Eye (tissue), 1 donor: Measurements from ENCODE around the gene RGS10.
A peak's percentile ranks its signal among the peaks of the same experiment; 100 is the strongest.
"Not testable (repeated sequence)": the region's sequence is repeated elsewhere in the genome, so short reads cannot be mapped to it uniquely, and the experiment has no call there.

Source experiments
- DNase-seq: peaks from one replicate; pipeline ENCODE4 v3.0.0-alpha.2; 2015

Gene RGS10

DNA sequence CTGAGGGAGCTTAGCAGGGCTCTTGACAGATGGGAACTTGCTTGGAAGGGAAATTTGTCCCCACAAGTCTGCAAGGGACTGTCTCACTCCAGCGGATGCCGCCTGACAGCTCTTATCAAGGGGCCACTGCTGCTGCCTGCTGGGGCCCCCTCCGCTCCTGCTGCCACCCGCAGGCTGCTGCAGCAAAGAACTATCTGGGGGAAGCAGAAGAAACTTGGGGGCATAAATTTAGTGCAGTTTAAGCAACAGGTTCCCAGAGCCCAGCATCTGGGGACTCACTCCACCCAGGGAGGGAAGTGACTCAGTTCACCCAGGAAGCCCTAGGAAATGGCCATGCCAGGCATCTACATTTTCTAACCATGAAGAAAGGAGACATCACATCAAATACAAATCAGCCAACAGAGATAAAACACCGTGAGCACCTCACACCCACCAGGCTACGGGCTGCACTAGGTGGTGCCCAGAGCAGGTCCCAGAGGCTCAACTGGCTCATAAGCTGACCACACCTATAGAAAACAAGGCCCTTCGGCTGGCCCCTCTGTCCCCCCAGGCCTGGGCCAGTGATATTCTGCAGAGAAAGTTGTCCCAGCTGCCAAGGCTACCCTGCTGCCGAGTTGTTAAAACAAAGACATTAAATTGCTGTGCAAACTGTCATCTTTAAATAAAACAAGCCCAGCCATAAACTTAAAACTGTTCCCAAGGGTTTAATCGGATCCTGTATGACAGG, 3.7 kb downstream of the RGS10 start:
- no peak for DNase-seq

DNA sequence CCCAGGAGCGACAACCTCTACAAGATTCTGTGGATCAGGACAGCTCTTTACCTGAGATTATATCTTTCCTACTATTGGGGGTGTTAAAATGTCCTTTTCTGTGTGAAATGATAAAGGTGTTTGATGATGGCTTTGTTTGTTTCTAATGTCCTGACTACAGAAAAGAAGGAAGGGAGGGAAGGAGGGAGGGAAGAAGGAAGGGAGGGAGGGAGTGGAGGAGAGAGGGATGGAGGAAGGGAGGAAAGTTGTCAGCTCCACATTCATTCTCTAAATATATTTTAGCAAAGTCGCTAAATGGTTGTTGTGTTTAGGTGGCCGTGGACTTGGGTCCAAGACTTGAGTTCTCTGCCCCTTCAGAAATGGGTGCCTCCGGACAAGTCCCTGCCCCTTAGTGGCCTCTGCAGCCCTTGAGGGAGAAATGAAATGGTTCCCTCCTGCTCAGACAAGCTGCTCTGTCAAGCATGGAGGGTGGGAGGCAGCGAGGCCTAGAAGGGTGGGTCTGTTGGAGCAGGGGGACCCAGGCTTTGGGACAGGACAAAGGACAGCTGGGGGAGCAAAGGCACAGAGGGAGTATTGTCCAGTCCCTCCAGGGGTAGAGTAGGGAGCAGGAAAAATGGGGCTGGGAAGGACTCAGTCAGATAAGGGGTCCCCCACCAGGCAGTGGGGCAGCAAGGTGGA, 4.4 kb downstream of the RGS10 start:
- no peak for DNase-seq

DNA sequence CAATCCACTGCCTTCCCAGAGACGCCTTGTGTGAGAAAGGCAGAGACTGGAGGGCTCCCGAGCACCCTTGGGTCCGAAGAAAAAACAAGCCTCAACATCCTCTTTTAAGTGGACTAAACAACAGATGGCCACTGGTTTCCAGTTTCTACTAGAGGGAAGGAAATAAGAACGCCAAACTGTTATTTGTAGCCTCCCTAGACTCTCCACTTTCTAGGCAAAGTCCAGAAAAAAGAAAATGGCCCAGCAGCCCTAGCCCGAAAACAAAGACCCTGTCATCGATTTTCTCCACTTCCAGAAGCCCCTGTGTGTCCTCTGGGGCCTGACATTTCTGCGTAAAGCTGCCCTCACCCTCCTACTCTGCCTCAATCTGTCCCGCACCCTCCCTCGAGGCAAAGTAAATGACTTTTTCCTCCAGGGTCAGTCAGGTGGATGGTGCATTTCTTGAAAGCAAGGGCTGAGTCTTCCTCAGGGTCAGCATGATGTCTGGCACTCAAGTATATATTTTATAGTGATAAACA, 6.0 kb downstream of the RGS10 start:
- DNase-seq: peak; percentile 63

DNA sequence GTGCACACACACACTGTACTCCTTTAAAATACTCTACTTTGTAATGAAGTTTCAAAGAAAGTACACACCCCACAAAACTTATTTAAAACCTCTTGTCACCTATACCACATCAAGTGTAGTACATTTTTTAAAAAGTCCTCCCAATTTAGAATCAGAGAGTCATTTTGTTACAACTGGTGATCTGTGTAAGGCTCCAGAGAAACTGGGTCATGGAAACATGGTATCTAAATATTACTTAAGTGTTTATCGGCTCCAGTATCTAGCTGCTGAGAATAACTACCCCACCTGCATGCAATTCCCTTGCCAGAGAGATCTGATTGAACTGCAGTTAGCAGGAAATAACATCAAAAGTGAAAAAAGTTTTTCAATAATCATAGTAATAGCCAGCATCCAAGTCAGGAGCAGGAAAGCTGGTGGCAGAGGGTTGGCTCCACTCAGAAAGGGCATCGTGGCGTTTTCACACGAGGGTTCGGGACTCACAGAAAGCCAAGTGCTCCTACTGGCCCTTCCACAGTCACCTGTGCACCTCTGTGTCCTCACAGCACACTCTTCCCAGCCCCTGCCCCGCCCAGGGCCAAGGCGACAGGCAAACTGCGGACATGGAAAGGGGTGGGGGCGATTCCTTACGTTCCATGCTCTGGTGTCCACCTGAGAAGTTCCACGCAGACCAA, 6.5 kb downstream of the RGS10 start:
- no peak for DNase-seq

DNA sequence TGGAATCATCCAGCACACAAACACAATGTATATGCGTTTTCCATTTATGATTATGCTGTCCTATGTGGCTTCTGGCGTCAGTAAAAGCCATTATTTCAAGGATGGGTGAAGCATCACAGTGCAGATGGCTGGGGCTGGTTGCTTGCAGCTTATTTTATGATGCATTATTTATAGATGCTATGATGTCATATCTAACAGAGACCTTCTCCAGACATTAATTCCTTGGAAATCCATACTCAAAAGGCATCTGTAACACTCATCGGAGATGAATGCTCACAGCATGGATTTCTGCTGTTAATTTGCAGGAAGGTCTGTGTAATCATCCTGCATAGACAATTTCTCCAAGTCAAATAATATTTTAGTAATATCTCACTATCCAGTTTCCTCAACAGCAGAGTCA, 7.2 kb downstream of the RGS10 start:
- DNase-seq: peak; percentile 65

DNA sequence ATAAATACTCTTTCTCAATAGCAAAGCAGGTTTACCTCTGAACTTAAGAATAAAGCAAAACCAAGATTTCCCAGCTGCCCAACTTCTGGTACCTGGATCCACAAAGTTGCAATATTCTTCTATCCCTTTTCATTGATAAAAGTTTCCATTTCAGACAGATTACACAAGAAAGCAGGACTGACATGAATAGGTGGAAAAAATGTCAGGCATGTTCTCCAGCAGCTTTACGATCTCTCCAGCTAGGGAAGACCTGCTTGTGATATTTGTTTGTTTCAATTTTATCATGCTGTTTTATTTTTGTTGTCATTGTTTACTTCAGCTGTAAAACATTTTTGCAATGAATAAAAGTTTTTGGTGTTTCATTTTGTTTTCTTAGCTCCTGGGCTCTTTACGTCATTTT, 9.0 kb downstream of the RGS10 start:
- DNase-seq: no peak

DNA sequence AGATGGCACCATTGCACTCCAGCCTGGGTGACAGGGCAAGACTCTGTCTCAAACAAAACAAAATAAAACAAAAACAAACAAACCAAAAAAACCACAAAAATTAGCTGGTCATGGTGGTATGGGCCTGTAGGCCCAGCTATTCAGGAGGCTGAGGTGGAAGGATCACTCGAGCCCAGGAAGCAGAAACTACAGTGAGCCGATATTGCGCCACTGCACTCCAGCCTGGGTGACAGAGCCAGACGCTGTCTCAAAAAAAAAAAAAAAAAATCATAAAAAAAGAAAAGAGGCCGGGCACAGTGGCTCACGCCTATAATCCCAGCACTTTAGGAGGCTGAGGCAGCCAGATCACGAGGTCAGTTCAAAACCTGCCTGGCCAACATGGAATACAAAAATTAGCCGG, 9.7 kb downstream of the RGS10 start:
- not testable (repeated sequence) for DNase-seq

DNA sequence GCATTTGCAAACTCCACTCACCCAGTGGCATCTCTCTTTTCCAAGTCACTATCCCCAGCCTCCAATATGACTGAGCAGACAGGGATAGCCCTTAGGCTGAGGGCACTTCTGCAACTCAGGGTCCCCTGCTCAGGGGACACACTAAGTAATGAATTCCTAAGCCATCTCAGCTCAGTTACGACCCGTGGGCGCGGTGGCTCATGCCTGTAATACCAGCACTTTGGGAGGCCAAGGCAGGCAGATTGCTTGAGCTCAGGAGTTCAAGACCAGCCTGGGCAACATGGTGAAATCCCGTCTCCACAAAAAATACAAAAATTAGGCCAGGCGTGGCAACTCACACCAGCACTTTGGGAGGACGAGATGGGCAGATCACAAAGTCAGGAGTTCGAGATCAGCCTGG, 10.3 kb downstream of the RGS10 start:
- DNase-seq: not testable (repeated sequence)

DNA sequence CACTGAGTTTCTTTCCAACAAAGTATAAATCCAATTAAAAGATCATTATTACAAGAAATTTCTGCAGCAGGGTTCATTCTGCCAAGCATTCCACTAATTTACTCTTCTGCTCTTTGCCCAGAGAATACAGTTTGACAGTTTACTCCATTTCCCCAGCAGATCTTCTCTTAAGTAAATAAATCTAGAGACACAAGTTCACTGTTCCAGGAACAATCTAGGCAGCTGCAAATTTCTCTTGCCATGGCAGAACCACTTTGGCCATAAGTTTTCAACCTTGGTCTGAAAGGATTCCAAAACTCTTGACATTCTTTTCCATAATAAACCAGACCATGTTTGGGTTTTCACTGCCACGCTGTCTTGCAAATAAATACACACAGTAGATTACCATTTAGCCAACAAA, 11.5 kb downstream of the RGS10 start:
- DNase-seq: no peak

DNA sequence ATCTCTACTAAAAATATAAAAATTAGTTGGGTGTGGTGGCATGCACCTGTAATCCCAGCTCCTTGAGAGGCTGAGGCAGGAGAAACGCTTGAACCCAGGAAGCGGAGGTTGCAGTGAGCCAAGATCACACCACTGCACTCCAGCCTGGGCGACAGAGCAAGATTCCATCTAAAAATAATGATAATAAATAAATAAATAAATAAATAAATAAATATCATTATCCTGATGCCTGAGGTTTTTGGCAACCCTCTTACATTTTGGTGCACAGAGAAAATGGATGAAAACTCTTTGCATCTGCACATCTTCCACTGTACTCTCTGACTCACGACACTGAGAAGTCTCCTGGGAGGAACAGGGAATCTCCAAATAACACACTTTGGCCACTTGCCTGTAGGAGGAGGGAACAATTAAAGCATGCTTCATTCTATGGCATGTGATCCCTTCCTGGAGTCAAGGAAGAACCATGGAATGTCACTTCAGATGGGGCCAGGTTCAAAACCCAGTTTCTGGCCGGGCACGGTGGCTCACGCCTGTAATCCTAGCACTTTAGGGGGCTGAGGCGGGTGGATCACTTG, 13.8 kb downstream of the RGS10 start:
- DNase-seq: not testable (repeated sequence)

DNA sequence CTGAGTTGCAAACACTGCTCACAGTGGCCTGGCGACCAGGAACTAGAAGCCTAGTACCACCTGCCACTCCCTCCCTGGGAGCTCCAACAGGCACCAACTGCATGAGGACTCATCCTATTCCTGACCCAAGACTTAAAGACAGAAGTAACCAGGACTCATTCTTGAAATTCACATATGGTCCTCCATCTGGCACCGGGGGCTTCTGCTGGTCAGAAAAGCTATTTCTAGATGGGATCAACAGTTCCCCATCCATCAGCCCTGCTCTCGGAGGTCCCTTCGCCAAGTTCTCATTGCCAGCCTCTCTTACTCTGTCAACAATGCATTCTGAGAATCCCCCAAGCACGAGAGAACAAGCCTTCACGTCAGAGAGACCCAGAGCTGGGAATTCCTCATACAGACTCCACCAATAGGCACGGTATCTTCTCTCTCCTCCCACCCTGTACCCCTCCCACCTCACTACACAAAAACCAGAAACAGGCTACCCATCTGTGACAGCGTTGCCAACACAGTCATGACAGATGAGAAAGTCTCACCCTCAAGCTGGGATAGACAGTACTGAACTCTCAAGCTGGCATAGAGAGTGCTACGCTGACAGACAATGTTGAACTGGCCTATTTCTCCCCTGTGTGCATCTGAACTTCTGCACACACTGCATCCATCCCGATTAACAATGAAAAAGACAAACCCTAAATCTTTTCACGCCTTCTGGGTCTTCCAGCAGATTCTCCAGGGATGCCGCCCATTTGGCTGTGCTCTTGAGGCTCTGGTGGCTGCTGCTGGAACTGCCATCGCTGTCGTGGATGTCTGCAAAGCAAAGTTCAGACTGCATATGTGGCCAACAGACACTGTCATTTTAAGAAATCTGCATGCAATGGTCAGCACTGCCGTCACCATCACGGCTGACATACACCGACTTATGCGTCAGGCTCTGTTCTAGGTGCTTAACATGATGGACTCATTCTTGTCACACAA, 15.6 kb downstream of the RGS10 start:
- peak; percentile 50 for DNase-seq

DNA sequence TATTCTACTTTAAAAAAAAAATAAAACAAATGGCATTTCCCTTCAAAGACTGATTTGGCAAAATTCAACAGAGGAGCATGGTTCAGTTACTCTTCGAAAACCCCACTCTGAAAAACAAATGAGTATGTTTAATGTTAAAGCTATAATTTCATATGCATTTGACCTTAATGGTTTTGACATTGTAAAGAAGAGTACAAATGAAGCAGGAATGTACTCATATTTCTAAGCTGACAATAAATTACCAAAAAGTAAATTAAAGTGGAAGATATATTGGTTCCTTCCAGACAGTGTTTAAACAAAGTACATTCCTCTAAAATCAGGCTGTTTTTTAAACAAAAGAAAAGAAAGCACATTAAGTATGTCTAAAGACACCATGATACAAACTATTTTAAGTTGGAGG, 16.4 kb downstream of the RGS10 start:
- DNase-seq: no peak

DNA sequence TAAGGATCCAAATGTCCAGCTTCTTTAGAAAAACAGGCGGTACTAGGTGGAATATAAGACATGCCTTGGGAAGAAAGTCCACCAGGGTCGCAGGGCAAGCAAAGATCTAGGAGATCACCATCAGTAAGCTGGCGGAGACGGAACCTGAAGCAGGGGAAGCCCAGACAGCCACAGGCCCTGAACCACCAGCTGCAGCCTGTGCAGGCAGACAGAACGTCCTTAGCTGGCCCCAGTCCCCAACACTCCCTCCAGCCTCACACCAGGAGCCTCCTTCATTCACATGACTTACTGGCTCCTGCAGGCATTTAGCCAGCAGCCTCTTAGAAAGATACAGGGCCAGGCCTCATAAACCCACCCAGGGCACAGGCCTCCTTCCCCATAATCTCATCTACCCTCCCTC, 17.4 kb downstream of the RGS10 start:
- no peak for DNase-seq

DNA sequence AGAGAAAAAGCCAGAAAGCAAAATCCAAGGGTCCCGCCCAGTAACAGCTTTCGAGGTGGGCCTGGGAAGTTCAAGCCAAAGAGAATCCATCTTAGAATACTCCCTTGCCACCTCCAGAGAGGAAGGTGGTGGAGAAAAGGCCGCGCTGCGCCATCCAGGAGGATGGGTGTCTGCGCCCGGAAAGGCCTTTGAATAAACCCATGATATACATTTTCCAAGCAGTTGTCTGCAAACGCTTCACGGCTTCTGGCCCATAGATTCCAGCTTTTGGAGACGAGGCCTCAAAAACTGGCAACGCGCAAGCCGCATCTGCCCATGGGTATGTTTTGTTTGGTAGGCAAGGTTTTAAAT, 17.8 kb downstream of the RGS10 start:
- DNase-seq: no peak

DNA sequence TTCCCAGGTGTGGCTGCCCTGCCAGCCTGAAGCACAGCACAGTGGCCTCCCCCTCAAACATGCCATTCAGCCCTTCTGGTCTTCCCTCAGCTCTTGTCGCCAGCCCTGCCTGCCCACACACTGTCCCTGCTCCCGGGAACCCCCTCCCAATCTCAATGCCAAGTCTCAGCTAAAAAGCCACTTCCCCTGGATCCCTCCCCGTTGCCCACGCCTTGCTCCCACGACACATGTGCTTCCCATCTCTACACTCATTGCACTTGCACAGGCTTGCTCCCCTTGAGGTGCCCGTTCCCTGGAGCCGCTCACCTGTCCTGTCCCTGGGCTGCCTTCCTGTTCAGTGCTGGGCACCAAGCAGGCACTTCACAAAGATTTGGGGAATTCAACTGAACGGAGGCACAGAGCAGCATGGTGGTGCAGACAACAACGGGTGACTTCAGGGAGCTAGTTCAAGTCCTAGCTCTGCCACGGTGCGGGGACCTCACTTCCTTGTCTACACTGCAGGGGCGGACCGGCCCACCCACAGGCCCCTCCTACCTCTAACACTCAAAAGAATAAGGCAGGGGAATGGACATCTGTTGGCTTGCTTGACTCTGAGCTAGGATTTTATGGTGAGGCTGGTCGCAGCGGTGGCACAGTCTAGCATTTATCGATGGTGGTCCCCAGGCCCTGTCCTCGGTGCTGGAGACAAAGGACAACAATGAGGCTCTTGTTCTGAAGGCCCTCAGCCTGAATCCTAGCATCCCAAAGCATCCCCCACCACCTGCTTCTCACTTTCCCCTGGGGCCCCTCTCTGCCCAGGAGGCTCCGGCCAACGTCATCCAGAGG, 18.4 kb downstream of the RGS10 start:
- no peak for DNase-seq

DNA sequence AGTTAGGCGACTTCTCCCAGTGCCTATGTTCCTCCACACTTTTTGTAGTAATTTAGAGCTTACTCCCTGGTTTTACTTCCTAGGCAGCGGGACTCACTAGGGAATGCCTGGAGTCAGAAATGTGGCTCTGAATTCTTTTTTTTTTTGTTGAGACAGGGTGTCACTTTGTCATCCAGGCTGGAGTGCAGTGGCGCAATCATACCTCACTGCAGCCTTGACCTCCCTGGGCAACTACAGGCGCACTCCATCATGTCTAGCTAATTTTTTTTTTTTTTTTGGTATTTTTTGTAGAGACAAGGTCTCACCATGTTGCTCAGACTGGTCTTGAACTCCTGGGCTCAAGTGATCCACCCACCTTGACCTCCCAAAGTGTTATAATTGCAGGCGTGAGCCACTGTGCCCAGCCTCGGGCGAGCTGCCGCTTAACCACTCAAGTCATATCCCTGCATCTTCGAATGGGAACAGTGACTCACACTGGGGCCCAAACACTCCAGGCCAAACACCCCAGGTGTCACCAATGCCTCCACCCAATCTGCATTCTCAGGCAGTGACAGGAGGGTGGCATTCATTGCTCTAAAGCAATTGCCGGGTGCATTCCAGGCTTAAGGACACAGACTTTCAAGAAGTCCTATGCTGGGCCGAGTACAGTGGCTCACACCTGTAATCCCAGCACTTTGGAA, 19.6 kb downstream of the RGS10 start:
- DNase-seq: no peak

DNA sequence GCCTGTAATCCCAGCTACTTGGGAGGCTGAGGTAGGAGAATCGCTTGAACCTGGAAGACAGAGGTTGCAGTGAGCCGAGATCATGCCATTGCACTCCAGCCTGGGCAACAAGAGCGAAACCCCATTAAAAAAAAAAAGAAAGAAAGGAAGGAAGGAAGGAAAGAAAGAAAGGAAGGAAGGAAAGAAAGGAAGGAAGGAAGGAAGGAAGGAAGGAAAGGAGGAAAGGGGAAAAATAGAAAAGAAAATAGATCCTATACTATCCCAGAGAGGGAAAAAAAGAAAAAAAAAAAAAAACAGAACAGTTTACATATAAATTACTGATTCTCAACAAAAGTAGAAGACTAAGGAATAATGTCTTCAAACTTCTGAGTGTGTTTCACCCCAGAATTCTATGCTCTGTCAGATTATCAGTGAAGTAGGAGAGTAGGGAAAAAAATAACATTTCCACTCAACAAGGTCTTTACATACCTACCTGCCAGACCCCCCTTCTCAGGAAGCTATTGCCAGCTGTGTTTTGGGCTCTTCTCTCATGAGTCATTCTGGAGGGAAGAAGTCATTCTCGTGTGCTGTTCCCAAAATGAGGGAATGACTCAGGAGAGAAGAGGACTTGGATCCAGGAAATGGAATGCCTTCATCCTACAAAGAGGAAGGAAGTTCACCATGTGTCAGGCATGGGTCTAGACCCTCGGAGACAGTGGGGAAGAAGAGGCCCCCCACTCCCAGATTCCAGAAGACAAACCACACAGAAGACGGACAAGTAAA, 20.9 kb downstream of the RGS10 start:
- DNase-seq: no peak

DNA sequence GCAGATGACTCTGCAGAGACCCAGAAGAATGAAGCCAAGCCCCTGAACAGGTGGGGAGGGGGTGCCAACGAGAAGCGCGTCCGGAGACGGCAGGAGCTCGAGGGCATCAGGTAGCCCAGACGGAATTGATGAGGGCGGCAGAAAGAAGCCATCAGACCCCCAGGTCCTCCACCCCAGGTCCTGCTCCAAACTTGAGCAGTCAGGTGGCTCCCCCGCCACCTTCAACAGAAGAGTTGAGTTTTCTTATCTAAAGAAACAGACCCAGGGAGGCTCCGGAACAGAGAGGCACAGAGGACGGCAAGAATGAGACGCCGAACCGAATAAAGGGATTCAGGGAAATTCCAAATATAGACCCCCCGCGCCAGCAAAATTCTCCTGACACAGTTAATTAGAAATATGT, 22.2 kb downstream of the RGS10 start:
- DNase-seq: no peak

DNA sequence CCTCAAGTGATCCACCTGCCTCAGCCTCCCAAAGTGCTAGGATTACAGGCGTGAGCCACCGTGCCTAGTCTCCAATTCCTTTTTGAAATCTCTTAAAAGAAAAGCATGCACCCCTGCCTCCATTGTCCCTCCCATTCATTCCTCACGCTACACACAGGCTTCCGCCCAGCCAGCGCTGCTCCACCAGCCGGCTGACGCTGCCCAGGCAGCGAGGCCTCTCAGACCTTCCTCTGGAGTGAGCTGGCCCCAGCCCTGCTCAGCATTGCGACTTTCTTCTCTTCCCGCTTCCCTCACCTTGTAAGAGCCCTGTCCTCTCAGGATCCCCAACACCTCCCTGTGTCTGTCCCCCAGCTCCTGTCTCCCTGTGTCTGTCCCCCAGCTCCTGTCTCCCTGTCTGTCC, 23.6 kb downstream of the RGS10 start:
- DNase-seq: no peak

DNA sequence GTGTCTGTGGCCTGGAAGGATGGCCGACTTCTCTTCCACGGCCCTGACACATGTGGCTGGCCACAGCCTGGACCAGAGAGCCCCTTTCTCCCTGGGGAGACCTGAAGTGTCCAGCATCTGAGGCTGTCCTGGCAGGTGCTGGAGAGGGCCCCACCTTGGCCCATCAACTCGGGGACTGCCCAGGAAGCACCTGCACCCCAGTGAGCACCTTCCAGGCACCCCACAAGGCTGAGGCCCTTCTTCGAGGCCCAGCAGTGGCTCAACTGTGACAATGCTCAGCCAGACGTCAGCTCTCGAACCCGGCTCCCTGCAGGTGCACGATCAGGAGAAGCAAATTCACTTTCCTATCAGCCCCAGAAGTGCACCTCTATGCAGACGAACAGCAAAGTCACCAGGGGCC, 24.3 kb downstream of the RGS10 start:
- no peak for DNase-seq
